ENCODE measurements around the gene ANXA5.
"Not testable (repeated sequence)": the region's sequence is repeated elsewhere in the genome, so short reads cannot be mapped to it uniquely, and the experiment has no call there.

Gene ANXA5
- 76.9 to 133 reads per million in 2 donors for total RNA-seq

DNA sequence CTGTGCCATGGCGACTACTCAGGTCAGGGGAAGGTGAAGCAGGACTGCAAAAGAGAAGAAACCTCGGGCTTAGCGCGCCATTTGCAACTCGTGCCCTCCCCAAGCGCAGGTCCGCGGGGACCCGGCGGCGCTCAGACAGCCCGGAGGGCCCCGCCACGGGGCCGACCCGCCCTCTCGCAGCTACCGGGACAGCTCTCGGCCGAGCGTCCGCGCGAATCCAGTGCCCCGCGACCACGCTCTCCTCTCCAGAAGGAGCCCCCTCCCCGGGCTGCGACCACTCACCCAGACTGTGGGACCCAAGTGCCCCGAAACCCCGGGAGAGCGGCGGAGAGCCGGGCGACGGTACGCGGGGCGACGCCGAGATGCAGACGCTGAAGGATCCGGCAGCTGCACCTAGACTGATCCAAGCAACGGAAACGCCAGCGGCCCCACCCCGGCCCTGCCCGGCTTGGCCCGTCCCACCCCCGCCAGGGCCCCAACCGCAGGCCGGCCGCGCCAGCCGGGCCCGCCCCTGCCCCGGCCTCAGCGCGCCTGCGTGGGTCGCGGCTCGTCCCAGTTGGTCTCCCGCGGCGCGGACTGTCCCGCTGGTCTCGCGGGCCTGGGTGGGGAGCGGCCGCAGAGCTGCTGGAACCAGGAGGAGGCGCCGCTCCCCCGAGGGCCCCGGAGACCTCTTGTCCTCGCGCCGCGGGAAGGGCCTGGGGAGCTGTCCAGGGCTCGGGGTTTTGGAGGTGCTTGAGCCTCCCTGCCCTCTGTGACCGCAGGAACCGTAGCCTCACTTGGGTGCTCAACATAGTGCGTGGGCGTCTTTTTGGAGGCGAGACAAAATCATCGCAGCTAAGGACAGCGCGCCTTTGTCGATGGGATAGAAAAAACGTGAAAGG lies at the start of gene ANXA5:
Gene ANXA5 (minus strand): TSS at position 400 of the 881 bp plus-strand sequence. CDS start 391 bp downstream, at position 9.
- peak; percentile 61 for DNase-seq

DNA sequence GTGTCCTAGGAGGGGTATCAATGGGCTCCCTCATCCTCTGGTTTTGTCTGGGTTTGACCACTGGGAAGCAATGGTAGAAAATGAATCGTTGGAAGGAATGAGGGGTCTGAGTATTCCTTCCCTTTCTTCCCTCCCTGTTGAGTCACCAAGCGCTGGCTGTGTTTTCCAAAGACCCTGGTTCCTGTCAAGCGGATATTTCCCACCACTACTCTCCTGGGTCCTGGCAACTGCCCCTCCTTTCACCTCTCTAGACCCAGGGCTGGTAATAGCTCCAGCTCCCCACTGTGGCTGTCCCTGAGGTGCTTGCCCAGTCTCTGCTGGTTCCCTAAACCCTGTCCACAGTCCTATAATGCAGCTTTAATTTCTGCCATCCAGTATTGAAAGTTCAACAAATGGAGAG lies 46.0 kb upstream of the ANXA5 start:
- no peak for DNase-seq

DNA sequence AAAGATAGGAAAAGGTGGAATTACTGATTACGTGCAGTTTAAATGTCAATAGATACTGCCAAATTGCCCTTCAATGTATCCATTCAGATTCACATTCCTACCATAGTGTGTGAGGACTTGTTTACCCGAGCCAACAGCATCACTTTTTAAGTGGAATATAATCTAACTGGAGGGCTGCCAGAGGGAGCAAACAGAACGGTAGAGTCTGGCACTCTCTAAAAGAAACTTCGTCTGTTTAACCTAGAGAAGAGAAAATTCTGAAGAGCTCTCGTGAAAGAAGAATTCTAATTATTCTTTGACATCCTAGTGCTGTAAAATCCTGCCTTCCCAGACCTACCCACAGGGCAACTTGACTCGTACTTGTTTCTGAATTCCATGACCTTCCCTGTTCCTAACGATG lies 45.0 kb upstream of the ANXA5 start:
- DNase-seq, result no peak

DNA sequence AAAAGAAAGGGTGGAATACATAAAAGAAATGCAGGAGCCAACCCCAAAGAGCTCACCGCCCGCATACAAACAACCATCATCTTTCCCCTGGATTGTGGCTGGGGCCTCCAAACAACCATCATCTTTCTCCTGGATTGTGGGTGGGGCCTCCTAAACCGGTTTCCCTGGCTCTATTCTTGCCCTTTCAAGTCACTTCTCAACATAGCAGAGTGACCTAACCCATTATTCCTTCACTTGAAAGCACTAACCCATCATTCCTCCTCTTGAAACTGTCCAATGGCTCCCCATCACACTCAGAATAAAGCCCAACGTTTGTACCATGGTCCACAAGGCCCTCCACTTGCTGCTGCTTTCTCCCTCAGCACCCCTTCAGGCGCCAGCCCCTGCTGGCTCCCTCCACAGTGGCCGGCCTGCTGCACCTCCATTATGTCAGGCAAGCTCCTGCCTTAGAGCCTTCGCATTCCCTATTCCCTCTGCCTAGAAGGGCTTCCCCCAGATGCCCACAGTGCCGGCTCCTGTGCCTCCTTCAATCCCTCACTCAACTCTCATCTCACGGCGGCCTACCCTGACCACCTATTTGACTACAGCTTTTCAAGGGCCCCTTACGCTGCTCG lies 44.1 kb upstream of the ANXA5 start:
- no peak for DNase-seq

GRCh38 chr4:121739575-121739974 lies 42.8 kb upstream of the ANXA5 start:
- no peak for DNase-seq

DNA sequence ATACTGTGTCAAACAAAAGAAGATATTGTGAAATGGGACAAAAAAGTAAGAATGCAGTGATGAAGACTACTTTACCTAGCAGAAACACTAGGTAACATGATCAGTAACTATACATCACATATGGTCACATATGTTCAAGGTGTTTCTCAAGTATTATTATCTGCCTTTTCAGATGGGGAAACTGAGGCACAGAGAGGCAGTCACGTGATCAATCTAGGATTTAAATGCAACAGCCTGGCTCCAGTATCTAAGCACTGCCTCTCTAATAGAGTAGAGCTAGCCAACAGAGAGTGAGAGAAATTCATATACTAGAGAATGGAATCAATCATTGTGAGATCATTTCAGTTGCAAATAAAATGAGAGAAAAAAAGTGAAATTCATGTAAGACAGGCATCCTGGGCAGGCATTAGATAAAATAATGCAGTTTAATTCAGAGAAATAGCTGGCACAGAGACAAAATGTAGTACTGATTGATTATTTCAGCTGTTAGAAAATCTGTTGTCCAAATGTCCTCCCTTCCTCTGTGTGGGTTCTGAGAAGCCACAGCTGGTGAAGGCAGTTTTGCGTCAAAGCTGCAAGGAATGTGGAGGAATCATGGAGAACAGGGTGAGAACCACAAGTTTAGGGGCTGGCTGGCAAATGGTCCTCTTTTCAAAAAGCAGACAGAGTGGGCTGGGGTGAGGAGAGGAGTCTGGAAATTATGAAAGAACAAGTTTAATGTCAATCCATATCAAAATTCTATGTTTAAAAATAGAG lies 42.2 kb upstream of the ANXA5 start:
- DNase-seq, result no peak

DNA sequence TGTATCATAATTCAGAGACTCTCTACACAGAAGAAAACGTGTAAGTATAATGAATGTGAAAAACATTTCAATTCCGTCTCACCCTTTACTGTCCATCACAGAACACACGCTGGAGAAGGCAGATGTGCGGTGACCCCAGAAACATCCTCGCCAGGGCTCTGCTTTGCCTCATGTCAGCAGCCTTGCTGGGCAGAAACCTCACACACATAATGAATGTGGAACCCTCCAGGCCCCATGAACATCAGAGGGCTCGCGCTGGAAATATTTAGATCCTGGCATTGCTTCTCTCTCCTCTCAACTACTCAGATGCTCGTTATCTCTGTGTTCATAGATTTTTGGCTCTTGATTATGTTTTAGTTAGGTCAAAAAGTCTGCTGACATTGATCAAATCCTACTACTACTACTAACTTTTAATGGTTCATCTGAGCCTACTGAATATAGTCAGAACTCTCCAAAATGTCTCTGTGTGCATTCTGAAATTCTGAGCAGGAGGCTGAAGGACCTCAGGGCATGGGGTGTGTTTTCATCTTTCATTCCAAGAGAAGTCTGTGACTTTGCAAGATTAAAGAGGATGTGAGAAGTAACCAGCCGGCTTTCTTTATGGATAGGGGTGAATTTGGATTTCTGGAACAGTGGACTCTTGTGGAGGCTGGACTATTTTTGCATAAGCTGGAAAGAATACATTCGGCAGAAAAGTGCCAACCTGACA lies 41.2 kb upstream of the ANXA5 start:
- no peak for DNase-seq

DNA sequence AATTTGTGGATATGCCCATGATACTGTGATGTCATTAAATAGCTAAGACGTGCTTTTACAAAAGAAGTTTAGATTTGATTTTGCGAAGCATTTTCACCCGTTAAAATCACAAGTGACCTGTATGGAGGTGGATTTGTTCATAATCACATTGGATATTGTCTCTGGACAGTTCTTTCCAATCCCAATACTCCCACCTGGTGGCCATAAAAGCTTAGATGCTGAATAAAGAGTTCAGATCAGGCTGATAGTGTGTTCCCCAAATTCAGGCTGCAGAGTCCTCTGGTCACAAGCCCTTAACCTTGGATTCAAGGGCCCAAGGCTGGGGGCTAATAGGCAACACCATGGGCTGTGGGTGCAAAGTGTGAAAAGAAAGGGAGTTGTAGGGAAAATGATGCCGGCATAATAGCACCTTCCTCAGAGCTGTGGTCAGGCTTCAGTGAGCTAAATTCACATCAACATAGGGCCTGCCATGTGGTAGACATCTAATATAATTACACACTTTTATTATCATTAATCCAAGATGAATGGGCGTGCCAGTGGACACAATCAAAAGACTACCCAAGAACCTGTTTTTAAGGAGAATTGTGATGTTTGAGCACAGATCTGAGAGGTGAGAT lies 40.1 kb upstream of the ANXA5 start:
- no peak for DNase-seq

DNA sequence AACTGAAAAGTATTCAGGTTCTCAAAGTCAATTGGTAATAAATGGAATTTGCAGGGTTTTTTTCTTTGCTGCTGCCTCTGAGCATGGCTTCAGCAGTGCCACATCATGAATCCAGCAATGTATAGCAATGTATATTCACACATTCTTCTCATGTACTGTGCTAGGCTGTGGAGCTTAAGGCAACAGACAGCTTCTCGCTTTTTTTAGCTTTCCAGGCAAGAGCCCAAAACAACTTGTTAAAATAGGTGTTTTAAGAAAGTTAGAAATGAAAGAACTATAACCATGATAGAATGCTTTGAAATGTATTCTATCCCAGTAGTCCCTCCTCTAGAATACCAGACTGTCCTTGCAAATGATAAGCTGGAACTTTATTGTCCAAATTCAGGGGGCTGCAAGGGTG lies 37.8 kb upstream of the ANXA5 start:
- DNase-seq, result no peak

DNA sequence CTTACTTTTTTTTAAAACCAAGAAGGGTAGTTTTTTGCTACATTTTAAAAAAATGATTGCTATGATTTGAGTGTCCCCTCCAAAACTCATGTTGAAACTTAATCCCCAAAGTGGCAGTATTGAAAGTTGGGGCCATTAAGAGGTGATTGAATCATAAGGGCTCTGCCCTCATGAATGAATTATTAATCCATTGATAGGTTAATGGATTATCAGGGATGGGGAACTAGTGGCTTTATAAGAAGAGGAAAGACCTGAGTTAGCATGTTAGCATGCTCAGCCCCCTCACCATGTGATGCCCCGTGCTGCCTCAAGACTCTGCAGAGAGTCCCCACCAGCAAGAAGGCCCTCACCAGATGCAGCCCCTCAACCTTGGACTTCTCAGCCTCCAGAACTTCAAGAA lies 37.2 kb upstream of the ANXA5 start:
- no peak for DNase-seq

GRCh38 chr4:121729753-121730152 lies 33.0 kb upstream of the ANXA5 start:
- not testable (repeated sequence) for DNase-seq

DNA sequence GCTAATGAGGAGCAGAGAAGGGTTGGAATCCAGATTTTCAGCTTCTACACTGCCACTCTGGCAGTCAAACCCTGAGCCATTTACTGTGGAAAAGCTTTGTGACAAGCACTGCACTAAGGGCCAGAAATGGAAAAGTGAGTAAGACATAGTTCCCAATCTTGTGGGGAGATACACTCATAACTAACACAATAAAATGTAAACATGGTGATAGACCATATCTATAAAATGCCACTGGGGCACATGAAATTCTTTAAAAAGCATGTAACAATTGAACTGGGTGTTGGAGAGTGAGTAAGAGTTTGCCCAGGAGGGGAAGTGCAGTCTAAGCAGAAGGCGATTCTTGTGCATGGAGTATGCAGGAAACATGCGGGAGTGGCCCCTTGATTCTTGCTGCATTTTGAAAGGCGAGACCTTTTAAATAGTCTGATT lies 32.0 kb upstream of the ANXA5 start:
- DNase-seq, result no peak

DNA sequence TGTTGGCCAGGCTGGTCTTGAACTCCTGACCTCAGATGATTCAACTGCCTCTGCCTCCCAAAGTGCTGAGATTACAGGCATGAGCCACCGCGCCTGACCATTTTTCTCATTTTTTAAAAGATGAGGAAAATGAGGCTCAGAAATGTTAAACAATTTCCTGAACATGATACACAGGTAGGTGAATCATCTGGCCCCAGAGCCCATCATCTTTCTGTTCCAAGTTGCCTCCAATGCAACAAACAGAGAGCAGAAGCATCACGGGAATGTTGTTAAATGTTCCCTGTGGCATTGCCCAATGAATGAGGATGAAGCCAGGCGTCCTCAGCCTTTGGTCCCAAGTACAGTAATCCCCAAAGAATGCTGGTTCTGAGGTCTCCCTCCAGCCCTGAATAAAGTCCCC lies 31.3 kb upstream of the ANXA5 start:
- DNase-seq, result no peak

- DNase-seq, result no peak
Observed at GRCh38 chr4:121726642-121727268, 30.0 kb upstream of the ANXA5 start.

- DNase-seq, result no peak
Observed at GRCh38 chr4:121724671-121725070, 27.9 kb upstream of the ANXA5 start.

DNA sequence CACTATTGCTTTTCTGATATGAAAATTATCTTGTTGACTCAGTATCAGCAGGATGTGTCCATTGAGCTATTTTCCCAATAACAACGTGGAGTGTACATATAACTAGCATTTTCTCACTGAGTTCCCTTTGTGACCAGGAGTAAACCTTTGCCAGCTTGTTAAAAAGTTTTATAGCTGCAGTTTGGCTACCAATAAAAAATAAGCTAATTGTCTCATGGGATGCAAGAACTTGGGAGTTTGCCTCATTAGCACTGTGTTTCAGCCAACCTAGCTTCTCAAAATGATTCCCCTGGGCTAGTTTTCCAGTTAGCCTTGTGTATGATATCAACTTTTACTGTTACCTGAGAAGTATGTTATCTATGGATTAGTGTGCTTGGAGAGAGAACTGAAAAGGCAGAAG lies 24.9 kb upstream of the ANXA5 start:
- DNase-seq, result no peak

GRCh38 chr4:121720109-121720508 lies 23.3 kb upstream of the ANXA5 start:
- DNase-seq, result no peak

GRCh38 chr4:121717680-121718237 lies 21.0 kb upstream of the ANXA5 start:
- no peak for DNase-seq

DNA sequence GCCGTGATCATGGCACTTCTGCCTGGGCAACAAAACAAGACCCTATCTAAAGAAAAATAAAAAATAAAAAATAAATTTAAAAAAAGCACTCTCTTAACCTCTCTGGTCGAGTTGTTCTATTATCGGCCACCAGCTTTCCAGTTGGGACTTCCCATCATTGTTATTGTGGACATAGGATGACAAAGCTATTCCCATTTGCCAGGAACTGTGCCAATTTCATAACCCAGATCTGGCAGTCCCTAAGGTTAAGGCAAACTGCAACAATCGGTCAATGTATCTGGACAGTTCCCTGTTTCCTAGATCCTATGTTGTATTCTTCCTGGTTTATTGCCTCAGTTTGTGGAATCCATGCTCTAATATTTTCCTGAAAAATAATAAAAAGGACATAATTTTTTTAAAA lies 17.8 kb upstream of the ANXA5 start:
- no peak for DNase-seq

DNA sequence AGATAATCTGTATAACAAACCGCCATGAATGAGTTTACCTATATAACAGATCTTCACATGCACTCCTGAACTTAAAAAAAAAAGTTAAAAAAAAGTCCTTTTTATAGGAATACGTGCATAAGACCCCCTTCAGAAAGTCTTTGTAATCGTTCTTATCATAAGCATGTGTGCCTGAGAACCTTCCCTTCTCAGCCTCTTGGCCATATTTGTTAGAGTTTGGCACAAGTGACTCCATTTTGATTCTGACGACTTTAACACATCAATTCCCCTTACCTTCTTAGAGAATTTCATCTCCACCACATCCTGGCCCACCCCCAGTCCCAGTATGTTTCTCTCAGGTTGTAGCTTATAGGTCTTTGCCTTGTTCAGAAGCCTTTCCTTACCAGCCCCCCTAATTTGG lies 16.0 kb upstream of the ANXA5 start:
- no peak for DNase-seq

DNA sequence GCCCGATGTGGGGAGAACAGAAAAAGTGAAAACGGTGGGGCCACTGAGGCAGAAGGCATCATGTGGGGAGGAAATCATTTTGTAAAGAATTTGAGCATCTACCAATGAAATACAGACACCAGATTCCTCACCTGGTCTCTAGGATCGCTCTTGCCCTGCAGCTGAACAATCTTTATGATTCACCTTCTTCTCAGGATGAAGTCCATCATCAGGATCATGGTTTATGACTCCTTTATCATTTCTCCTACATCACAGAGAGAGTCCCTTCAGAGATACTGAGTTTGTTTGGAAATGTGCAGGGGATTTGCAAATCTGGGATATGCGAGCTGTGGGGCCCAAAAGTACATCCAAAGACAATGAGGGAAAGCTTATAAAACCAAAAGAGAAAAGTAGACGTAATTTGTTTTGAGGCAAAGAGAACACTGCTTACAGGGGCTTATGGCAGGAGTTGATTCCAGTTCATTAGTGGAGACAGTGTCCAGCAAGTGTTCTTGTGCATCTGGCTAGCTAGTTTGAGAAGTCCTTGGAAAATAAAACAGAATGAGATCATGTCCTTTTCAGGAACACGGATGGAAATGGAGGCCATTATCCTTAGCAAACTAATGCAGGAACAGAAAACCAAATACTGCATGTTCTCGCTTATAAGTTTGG lies 15.3 kb upstream of the ANXA5 start:
- DNase-seq, result no peak

Data from activated gamma-delta T cell (primary cell).